ACC112 (cell line): ENCODE results near the gene ARMC6.

ENCODE experiments used
- H2AFZ ChIP-seq: fragments of 200-600 bp; sonication (generic); one replicate; pipeline ENCODE4 v1.6.0; 2017; ENCODE audit warnings: antibody characterized with exemption, low read length; ENCODE audit not compliant: unreplicated experiment
- H3K27ac ChIP-seq: fragments of 200-600 bp; sonication (generic); 2 replicates; pipeline ENCODE4 v1.5.1; 2014; ENCODE audit warnings: low read depth, mild to moderate bottlenecking, antibody characterized with exemption, low read length, moderate library complexity
- H3K27me3 ChIP-seq: fragments of 200-600 bp; sonication (generic); 2 replicates; pipeline ENCODE4 v1.6.1; 2014; ENCODE audit warnings: mild to moderate bottlenecking, antibody characterized with exemption, low read length, moderate library complexity, mixed read lengths; ENCODE audit not compliant: insufficient read depth
- H3K36me3 ChIP-seq: fragments of 200-600 bp; sonication (generic); 2 replicates; pipeline ENCODE4 v1.6.1; 2016; ENCODE audit warnings: mild to moderate bottlenecking, antibody characterized with exemption, low read length, moderate library complexity, mixed read lengths; ENCODE audit not compliant: insufficient read depth
- H3K4me1 ChIP-seq: fragments of 200-600 bp; sonication (generic); one replicate; pipeline ENCODE4 v1.6.1; 2016; ENCODE audit warnings: low read length, mixed read lengths; ENCODE audit not compliant: insufficient read depth, unreplicated experiment, control insufficient read depth
- H3K4me3 ChIP-seq: fragments of 200-600 bp; sonication (generic); 2 replicates; pipeline ENCODE4 v1.5.1; 2014; ENCODE audit warnings: mild to moderate bottlenecking, low read depth, low read length
- H3K79me2 ChIP-seq: fragments of 200-600 bp; sonication (generic); one replicate; pipeline ENCODE4 v1.6.0; 2016; ENCODE audit warnings: low read length; ENCODE audit not compliant: control insufficient read depth, unreplicated experiment, insufficient read depth

Gene ARMC6

DNA sequence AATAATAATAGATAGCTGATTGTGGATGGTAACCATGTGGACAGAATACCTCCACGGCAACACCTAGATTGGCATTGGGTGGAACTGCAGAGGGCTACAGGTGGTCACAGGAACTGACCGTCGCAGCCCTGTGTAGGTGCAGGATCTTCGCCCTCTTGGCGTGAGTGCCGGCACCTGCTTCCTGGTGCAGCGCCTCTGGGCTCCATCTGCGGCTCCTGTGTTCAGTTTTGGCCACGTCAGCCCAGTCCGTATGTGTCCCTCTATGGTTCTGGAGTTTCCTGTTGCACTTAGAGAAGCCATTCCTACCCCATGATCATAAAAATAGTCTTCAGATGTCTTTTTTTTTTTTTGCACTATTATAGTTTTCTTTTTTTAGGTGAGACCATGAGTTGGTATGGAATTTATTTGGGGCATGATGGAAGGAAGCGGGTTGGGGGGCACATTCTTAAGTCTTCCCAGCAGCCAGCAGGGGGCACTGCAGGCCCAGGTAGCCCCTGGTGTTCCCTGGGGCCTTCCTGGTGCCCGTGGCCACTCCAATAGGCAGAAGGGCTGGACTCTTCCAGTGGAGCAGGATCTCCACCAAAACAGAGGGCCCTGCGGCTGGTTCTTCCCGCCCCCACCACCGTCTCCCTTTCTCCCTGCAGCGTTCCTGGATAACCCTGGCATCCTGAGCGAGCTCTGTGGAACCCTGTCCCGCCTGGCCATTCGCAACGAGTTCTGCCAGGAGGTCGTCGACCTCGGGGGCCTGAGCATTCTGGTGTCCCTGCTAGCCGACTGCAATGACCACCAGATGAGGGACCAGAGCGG lies 20.3 kb downstream of the ARMC6 start:
- no peaks in the 10 kb centered on the region for H3K36me3 ChIP-seq
- H3K79me2 ChIP-seq, result no peaks in the 10 kb centered on the region
- no peaks in the 10 kb centered on the region for H3K27me3 ChIP-seq
- no peak overlapping the region for H3K27ac ChIP-seq
- H3K4me3 ChIP-seq, result no peak overlapping the region
- no peaks in the 10 kb centered on the region for H3K4me1 ChIP-seq
- H2AFZ ChIP-seq, result no peak overlapping the region

DNA sequence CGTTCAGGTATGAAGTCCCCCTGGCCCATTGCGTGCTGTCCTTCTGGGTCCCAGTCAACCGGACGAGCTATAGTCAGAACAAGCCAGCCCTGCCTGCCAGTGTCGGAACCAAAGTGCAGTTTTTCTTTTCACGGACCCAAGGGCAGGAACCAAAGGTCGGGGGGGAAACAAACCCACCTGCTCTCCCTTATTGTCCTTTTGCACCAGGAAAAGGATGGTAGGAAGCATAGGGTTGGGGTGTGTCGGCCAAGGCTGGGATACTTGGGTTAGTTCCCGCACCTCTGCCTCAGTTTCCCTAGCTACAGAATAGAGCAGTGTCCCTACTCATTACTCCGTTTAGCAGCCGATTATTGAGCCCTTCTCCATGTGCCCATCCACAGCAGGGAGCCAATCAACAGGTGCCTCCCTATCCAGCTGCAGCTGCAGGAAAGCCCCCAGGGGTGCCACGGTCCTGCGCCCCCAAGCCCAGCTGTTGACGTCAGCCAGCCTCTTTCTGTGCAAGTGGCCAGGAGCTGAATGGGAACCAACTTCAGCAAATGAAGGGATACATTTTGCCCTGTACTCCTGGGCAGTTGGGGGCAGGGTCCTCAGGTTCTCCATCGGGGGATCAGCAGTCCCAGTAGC lies 21.0 kb downstream of the ARMC6 start:
- H3K79me2 ChIP-seq, result no peaks in the 10 kb centered on the region

DNA sequence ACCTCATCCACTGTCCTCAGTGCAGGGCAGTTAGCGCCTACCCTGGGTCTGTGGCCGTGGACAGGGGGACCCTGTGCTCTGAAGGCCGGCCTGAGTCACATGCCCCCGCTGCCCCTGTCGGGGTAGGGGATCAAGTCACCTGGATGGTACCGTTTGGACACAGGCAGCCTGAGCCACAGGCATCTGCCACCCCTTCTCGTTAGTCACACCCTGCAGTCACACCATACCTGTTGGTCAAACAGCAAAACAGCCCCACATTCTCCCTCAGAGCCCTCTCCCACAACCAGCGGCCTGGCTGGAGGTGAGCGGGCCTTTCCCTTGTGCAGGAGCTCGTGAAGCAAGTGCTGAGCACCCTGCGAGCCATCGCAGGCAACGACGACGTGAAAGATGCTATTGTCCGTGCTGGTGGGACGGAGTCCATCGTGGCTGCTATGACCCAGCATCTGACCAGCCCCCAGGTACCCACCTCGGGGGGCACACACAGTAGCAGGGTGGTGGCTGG lies 21.6 kb downstream of the ARMC6 start:
- no peak overlapping the region for H3K27ac ChIP-seq
- no peaks in the 10 kb centered on the region for H3K27me3 ChIP-seq
- H3K4me3 ChIP-seq, result no peak overlapping the region
- H3K4me1 ChIP-seq, result no peaks in the 10 kb centered on the region
- no peak overlapping the region for H2AFZ ChIP-seq
- H3K79me2 ChIP-seq, result no peaks in the 10 kb centered on the region
- H3K36me3 ChIP-seq, result no peaks in the 10 kb centered on the region

More for the DNA sequence above, 21.0 kb downstream of the ARMC6 start:
- Histone ChIP-seq H3K27ac (no peak overlapping the region), H3K4me1 (no peaks in the 10 kb centered on the region), H3K27me3 (no peaks in the 10 kb centered on the region), H3K36me3 (no peaks in the 10 kb centered on the region), H2AFZ (no peak overlapping the region), H3K4me3 (no peak overlapping the region)

DNA sequence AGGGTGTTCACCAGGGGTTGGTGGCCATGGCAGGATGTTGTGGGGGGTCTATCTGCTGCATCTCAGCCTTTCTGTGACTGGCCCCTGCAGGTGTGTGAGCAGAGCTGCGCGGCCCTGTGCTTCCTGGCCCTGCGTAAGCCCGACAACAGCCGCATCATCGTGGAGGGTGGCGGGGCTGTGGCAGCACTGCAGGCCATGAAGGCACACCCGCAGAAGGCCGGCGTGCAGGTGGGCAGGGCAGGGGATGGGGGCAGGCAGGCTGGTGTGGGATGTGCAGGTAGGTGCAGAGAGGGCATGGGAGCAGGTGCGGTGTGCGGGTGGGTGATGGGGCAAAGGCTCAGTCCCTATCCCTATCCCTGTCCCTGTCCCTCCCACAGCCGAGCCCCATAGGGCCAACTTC lies 22.3 kb downstream of the ARMC6 start:
- no peaks in the 10 kb centered on the region for H3K36me3 ChIP-seq

DNA sequence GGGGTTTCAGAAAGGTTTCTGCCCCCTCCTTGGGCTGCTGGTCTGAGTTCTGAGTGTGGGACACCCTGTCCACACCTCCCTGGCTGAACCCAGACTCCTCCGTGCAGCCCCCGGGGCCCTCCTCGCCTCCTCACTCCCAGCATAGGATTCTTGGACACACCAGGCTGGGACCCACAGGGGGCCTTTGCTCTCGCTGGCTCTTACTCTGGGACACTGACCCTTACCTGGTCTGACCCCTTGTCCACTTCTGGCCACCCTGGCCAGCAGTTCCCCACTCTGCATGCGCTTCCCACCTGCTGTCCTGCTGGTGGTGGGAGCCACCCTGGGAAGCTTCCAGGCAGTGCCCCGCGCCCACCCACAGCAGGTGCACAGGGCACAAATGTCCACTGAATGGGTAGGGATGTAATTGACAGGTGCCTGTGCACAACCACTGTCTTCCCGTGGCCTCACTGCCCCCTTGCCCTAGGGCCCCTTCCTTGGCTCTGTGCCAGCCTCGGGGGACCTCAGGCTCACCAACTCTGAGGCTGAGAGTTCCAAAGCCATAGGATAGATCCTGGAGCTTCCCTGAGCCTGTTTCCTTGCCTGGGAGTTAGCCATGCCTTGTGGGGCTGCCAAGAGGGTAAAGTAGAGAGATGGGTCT lies 23.4 kb downstream of the ARMC6 start:
- no peaks in the 10 kb centered on the region for H3K4me1 ChIP-seq
- no peaks in the 10 kb centered on the region for H3K36me3 ChIP-seq
- H2AFZ ChIP-seq, result no peak overlapping the region
- no peak overlapping the region for H3K27ac ChIP-seq
- no peaks in the 10 kb centered on the region for H3K79me2 ChIP-seq
- no peaks in the 10 kb centered on the region for H3K27me3 ChIP-seq
- no peak overlapping the region for H3K4me3 ChIP-seq

More for the DNA sequence above, 22.3 kb downstream of the ARMC6 start:
- Histone ChIP-seq H3K27me3 (no peaks in the 10 kb centered on the region), H3K27ac (no peak overlapping the region), H2AFZ (no peak overlapping the region), H3K4me1 (no peaks in the 10 kb centered on the region), H3K79me2 (no peaks in the 10 kb centered on the region), H3K4me3 (no peak overlapping the region)

DNA sequence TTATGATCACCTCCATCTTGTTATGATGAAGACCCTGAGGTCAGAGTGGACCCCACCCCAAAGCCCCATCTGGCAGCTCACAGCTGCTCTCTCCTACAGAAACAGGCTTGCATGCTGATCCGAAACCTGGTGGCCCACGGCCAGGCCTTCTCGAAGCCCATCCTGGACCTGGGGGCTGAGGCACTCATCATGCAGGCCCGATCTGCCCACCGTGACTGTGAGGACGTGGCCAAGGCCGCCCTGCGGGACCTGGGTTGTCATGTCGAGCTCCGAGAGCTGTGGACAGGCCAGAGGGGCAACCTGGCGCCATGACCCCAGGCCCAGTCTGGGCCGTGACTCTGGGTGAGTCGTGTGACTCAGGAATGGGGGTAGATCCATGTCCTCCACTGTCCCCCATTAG lies 23.9 kb downstream of the ARMC6 start:
- peaks cover 6% of the 10 kb centered on the region for H3K4me1 ChIP-seq
- no peak overlapping the region for H3K27ac ChIP-seq
- H3K36me3 ChIP-seq, result no peaks in the 10 kb centered on the region
- no peaks in the 10 kb centered on the region for H3K27me3 ChIP-seq
- H3K4me3 ChIP-seq, result no peak overlapping the region
- no peaks in the 10 kb centered on the region for H3K79me2 ChIP-seq
- no peak overlapping the region for H2AFZ ChIP-seq

DNA sequence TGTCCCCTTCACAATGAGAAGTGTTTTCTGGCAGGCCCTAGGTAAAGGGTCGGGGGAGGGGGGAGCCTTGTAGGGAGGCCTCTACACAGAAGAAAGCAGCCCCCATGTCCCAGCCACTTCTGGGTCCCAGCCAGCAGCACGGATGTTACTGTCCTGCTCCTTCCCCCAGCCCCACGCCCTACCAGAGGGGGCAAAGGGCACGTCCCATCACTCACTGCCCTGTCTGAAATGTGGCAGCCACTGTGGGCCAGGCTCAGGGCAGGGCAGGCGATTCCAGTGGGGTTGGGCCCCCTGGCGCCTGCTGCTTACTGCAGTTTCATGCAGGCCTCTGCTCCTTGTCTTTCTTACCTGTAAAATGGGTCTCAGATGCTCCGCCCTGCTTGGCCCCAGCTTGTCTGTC lies 24.3 kb downstream of the ARMC6 start:
- Histone ChIP-seq H3K79me2 (no peaks in the 10 kb centered on the region), H3K36me3 (no peaks in the 10 kb centered on the region)

DNA sequence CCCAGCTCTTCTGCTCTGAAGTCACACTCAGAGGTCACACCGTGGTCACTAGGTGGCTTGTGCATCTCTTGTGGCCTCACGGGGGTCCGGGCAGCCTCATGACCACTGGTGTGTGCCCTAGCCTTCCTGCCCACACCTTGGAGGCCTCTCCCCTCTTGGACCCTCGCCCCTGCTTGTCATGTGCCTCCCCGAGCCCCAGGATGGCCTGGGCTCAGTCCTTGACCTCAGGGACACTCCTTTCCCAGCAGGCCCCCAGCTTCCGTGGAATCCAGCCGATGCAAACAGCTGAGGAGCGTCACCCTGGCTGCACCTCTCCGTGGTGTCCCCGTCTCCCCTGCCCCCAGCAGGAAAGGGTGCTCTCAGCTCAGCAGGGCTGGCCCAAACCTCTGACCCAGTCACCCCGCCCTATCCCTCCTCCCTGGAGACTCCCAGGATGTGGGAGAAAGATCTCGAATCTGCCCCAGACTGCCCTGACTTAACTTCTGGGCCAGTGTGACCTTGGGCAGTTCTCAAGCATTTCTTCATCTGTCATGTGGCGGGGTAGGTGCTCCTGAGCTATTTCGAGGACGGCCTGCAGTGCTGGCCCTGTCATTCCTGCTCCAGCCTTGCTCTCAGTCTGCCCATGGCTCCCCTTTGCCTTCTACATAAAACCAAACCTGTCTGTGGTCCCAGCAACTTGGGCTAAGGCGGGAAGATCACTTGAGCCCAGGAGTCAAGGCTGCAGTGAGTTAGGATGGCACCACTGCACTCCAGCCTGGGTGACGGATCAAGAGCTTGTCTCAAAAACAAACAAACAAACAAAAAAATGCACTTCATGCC lies 25.8 kb downstream of the ARMC6 start:
- H3K79me2 ChIP-seq, result no peaks in the 10 kb centered on the region
- H3K4me1 ChIP-seq, result peaks cover 14% of the 10 kb centered on the region
- no peak overlapping the region for H2AFZ ChIP-seq
- H3K36me3 ChIP-seq, result no peaks in the 10 kb centered on the region
- H3K27ac ChIP-seq, result no peak overlapping the region
- H3K27me3 ChIP-seq, result no peaks in the 10 kb centered on the region
- no peak overlapping the region for H3K4me3 ChIP-seq

More for the DNA sequence above, 24.3 kb downstream of the ARMC6 start:
- Histone ChIP-seq H3K4me3 (no peak overlapping the region), H3K27ac (no peak overlapping the region), H2AFZ (no peak overlapping the region), H3K4me1 (peaks cover 10% of the 10 kb centered on the region), H3K27me3 (no peaks in the 10 kb centered on the region)

DNA sequence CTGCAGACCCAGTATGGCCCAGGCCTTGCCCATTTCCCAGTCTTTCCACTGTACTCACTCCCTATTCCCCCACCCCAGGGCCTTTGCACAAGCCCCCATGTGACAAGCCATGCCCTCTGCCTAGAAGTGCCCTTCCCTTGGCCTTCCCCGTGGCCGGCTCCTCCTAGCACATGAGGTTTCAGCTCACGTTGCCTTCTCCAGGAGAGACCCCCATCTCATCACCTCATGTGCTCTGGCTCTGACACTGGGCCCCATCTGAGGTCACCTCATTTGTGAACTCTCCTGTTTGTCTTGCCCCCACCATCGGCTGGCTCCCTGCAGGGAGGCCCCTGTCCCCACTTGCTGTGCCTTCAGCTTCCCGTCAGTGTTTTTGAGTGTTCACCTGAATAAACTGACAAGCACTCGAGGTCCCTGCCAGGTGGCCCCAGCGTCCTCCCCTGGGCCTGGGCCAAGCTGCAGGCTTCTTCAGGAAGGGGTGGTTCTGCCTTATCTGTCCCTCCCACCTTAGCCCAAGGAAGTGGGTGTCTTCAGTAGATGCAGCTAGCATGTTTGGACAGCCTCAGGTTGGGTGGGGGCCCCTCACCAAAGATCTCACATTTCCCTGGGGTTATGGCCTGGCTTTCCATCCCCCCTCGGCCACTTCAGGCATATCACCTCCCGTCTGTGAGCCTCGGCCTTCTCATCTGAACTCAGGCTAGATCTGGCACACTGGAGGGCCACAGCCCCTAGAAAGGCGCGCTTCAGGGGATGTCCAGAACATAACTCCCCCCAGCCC lies 26.6 kb downstream of the ARMC6 start:
- H3K27me3 ChIP-seq, result no peaks in the 10 kb centered on the region
- no peaks in the 10 kb centered on the region for H3K79me2 ChIP-seq
- H3K4me1 ChIP-seq, result peaks cover 20% of the 10 kb centered on the region
- no peaks in the 10 kb centered on the region for H3K36me3 ChIP-seq
- H3K4me3 ChIP-seq, result no peak overlapping the region
- H2AFZ ChIP-seq, result no peak overlapping the region
- H3K27ac ChIP-seq, result no peak overlapping the region

DNA sequence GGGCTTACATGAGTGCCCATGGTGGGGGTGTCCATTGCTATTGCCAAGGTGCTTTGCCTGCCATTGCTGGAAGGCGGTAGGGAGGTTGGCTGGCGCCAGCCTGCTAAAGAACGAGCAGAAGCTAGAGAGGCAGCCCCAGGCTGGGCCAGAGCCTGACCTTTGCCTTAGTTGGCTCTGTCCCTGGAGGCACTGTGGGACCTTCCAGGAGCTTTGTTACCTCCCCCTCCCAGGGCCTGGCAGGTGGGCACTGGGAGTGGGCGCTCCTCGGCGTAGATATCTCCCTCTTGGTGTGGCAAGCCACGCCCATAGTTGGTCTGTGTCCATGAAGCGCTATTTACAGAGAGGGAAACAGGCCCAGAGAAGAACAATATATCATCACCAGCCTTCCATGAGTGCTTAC lies 28.1 kb downstream of the ARMC6 start:
- H3K79me2 ChIP-seq, result no peaks in the 10 kb centered on the region
- no peaks in the 10 kb centered on the region for H3K27me3 ChIP-seq
- peaks cover 20% of the 10 kb centered on the region for H3K4me1 ChIP-seq
- no peak overlapping the region for H2AFZ ChIP-seq
- H3K4me3 ChIP-seq, result no peak overlapping the region
- no peaks in the 10 kb centered on the region for H3K36me3 ChIP-seq
- H3K27ac ChIP-seq, result no peak overlapping the region
